SU-DHL-6 (cell line): ENCODE measurements around the gene HTR1B.

Source experiments
- EZH2phosphoT487 ChIP-seq: fragments of 200-600 bp; sonication (generic), shearing (Covaris generic); conservative IDR thresholded peaks from 2 replicates; pipeline ENCODE4 v1.6.1; 2018; ENCODE audit warnings: mild to moderate bottlenecking, antibody characterized with exemption, low read length, moderate library complexity, mixed read lengths
- TF ChIP-seq, protein P1 (sequence below): fragments of 200-600 bp; sonication (generic); IDR thresholded peaks from one replicate; pipeline ENCODE4 v1.5.1; 2017; ENCODE audit warnings: antibody characterized with exemption, mild to moderate bottlenecking, low read length, moderate library complexity; ENCODE audit not compliant: insufficient read depth, poor library complexity, severe bottlenecking

DNA sequence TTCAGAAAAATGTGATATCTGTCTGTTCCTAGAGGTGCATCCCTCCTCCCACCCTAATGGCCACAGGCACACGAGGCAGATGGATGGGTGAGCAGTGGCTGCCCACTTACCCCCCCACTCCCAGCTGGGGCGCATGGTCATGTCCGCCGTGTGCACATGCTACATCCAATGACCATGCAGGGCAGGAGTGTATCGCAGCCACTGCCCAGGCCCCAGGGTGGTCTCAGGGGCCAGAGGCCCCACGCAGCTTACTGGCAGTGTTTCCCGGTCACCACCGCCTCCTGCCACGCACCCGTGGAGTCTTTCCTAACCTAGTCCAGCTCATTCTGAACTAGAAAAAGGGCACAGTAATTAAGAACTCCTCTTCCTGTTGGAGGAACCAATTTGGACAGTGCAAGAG lies 11.7 kb upstream of the HTR1B start:
- TF ChIP-seq, protein P1, sequence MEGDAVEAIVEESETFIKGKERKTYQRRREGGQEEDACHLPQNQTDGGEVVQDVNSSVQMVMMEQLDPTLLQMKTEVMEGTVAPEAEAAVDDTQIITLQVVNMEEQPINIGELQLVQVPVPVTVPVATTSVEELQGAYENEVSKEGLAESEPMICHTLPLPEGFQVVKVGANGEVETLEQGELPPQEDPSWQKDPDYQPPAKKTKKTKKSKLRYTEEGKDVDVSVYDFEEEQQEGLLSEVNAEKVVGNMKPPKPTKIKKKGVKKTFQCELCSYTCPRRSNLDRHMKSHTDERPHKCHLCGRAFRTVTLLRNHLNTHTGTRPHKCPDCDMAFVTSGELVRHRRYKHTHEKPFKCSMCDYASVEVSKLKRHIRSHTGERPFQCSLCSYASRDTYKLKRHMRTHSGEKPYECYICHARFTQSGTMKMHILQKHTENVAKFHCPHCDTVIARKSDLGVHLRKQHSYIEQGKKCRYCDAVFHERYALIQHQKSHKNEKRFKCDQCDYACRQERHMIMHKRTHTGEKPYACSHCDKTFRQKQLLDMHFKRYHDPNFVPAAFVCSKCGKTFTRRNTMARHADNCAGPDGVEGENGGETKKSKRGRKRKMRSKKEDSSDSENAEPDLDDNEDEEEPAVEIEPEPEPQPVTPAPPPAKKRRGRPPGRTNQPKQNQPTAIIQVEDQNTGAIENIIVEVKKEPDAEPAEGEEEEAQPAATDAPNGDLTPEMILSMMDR: no peak
- TF ChIP-seq EZH2phosphoT487: no peak
